Tibial artery (tissue), 4 donors: ENCODE measurements around the gene AGGF1.
"Not testable (repeated sequence)": the region's sequence is repeated elsewhere in the genome, so short reads cannot be mapped to it uniquely, and the experiment has no call there.

Experiments
- DNase-seq, 2 donors: peaks; one replicate each; pipeline ENCODE4 v3.0.0-alpha.2; 2019
- H3K27ac ChIP-seq, 2 donors: fragments of 200-600 bp; sonication (generic) in 1 of 2; 1 replicate in 1 of 2; 2 replicates in 1 of 2; pipeline ENCODE4 v1.5.1; 2018 to 2019; ENCODE audit warnings: mild to moderate bottlenecking in 1 of 2
- H3K27me3 ChIP-seq, 2 donors: fragments of 200-600 bp; sonication (generic) in 1 of 2; one replicate each; pipeline versions ENCODE4 v1.5.1 to v1.6.0; 2016 to 2019
- H3K36me3 ChIP-seq, 3 donors: fragments of 200-600 bp; sonication (generic) in 2 of 3; one replicate each; pipeline ENCODE4 v1.5.1; 2016 to 2019; ENCODE audit warnings: mild to moderate bottlenecking in 2 of 3
- H3K4me1 ChIP-seq, 4 donors: fragments of 200-600 bp; sonication (generic) in 2 of 4; 1 replicate in 3 of 4; 2 replicates in 1 of 4; pipeline ENCODE4 v1.5.1; 2016 to 2019
- H3K4me3 ChIP-seq, 2 donors: fragments of 200-600 bp; sonication (generic) in 1 of 2; 1 replicate in 1 of 2; 2 replicates in 1 of 2; pipeline ENCODE4 v1.5.1; 2018 to 2019; ENCODE audit warnings: mild to moderate bottlenecking in 2 of 2
- H3K9me3 ChIP-seq, 3 donors: fragments of 200-600 bp; sonication (generic) in 1 of 3; one replicate each; pipeline ENCODE4 v1.5.1; 2016 to 2019
- CTCF ChIP-seq, 2 experiments: fragments of 200-600 bp in 1 of 2; fragments of 450-650 bp in 1 of 2; IDR thresholded peaks; one replicate each; pipeline ENCODE4 v1.5.1; 2017 to 2019; ENCODE audit warnings: antibody characterized with exemption in 2 of 2, mild to moderate bottlenecking in 1 of 2, moderate library complexity in 1 of 2
- intact Hi-C: fragments of 100-400 bp; cut with DNase I; formaldehyde crosslinking; loops from one replicate; pipeline ENCODE4 v1.15.0; 2023; ENCODE audit warnings: low total_unique reads

The AGGF1 gene

GRCh38 chr5:77074745-77075144 lies 44.5 kb downstream of the AGGF1 start:
- TF ChIP-seq CTCF (IDR thresholded peaks at IDR 0.05): no peak
- no peak for DNase-seq
- Histone ChIP-seq H3K9me3 (no peaks in the 10 kb centered on the region), H3K4me3 (no peak overlapping the region), H3K27me3 (no peaks in the 10 kb centered on the region), H3K4me1 (peaks cover 0 to 13% (median 6%) of the 10 kb centered on the region in 4 donors), H3K36me3 (peaks cover 0 to 1% (median 0%) of the 10 kb centered on the region in 3 donors), H3K27ac (no peak overlapping the region)
- intact Hi-C loops: loop anchor here (5.0 kb wide), 1 partner anchor 418 kb away; the partner anchor contains the start of gene WDR41

GRCh38 chr5:77076961-77077828 lies 47.0 kb downstream of the AGGF1 start:
- peak overlapping the region; percentile 65 to 69 for H3K27ac ChIP-seq
- peak; percentile 43 to 78 for DNase-seq
- no peaks in the 10 kb centered on the region for H3K9me3 ChIP-seq
- TF ChIP-seq CTCF (IDR thresholded peaks at IDR 0.05): peak; percentile 55 to 57
- H3K4me1 ChIP-seq: peaks cover 0 to 13% (median 6%) of the 10 kb centered on the region in 4 donors
- no peaks in the 10 kb centered on the region for H3K36me3 ChIP-seq
- peak overlapping the region; percentile 59 to 63 for H3K4me3 ChIP-seq
- H3K27me3 ChIP-seq: no peaks in the 10 kb centered on the region
- intact Hi-C loops: loop anchor here (5.0 kb wide), 1 partner anchor 415 kb away; the partner anchor contains the start of gene WDR41

GRCh38 chr5:77077829-77078176 lies 47.6 kb downstream of the AGGF1 start:
- H3K9me3 ChIP-seq: no peaks in the 10 kb centered on the region
- H3K36me3 ChIP-seq: no peaks in the 10 kb centered on the region
- intact Hi-C loops: loop anchor here (5.0 kb wide), 1 partner anchor 414 kb away; the partner anchor contains the start of gene WDR41
- H3K4me3 ChIP-seq: peak overlapping the region; percentile 59 to 63
- peaks cover 0 to 13% (median 6%) of the 10 kb centered on the region in 4 donors for H3K4me1 ChIP-seq
- peak overlapping the region; percentile 48 to 65 for H3K27ac ChIP-seq
- DNase-seq: no peak
- no peak for TF ChIP-seq CTCF (IDR thresholded peaks at IDR 0.05)
- no peaks in the 10 kb centered on the region for H3K27me3 ChIP-seq

GRCh38 chr5:77080479-77080878 lies 50.3 kb downstream of the AGGF1 start:
- H3K27ac ChIP-seq, intact Hi-C loops, H3K27me3 ChIP-seq, DNase-seq, H3K9me3 ChIP-seq, H3K4me3 ChIP-seq, H3K36me3 ChIP-seq: not testable (repeated sequence)
- peaks cover 0 to 14% (median 6%) of the 10 kb centered on the region in 4 donors for H3K4me1 ChIP-seq

GRCh38 chr5:77080905-77081304 lies 50.7 kb downstream of the AGGF1 start:
- intact Hi-C loops: no loop called here
- no peak for DNase-seq

More at GRCh38 chr5:77080905-77081304, 50.7 kb downstream of the AGGF1 start:
- peaks cover 0 to 6% (median 0%) of the 10 kb centered on the region in 3 donors for H3K36me3 ChIP-seq
- no peaks in the 10 kb centered on the region for H3K27me3 ChIP-seq
- H3K27ac ChIP-seq: no peak overlapping the region
- peaks cover 0 to 18% (median 6%) of the 10 kb centered on the region in 4 donors for H3K4me1 ChIP-seq
- no peak overlapping the region for H3K4me3 ChIP-seq
- no peaks in the 10 kb centered on the region for H3K9me3 ChIP-seq
- no peak for TF ChIP-seq CTCF (IDR thresholded peaks at IDR 0.05)
